ENCODE measurements around the gene RFK.

RFK gene

DNA sequence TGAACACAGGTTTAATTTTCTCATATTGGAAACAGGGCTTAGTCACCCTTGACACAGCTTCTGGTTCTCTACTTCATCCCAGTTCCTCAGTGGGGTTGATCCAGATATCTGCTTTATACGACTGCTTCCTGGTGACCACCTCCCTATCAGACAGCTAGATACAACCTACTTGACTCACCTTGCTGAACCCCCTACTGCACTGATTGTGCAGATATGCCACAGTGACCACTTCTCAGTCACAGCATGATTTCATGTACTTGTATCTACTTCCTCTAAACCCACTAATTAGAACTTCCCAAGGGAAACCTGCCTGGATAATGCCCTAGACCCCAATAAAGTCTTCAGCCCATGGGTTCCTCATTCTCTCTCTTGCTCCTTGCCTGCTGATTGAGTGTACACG is 18.4 kb upstream of the RFK start:
- no peak for DNase-seq (ENCODE audit: low spot score)

DNA sequence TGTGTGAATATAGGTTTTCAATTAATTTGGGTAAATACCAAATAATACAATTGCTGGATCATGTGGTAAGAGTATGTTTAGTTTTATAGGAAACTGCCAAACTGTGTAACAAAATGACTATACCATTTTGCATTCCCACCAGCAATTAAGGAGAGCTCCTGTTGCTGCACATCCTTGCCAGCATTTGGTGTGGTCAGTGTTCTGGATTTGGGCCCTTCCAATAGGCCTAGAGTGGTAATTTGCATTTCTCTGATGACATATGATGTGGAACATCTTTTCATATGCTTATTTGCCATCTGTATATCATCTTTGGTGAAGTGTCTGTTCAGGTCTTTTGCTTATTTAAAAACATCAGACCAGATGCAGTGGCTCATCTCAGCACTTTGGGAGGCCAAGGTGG is 11.6 kb upstream of the RFK start:
- DNase-seq (ENCODE audit: low spot score): no peak

DNA sequence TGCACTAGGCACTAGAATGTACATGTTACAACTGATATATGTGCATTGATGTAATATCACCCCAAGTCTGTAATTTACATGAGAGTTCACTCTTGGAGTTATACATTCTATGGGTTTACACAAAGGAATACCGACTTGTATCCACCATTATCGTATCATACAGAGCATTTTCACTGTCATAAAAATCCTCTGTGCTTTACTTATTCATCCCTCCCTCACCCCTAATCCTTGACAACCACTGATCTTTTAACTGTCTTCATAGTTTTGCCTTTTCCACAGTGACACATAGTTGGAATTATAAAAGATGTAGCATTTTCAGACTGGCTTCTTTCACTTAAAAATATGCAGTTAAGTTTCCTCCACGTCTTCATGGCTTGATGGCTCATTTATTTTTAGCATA is 11.1 kb upstream of the RFK start:
- DNase-seq (ENCODE audit: low spot score): no peak

DNA sequence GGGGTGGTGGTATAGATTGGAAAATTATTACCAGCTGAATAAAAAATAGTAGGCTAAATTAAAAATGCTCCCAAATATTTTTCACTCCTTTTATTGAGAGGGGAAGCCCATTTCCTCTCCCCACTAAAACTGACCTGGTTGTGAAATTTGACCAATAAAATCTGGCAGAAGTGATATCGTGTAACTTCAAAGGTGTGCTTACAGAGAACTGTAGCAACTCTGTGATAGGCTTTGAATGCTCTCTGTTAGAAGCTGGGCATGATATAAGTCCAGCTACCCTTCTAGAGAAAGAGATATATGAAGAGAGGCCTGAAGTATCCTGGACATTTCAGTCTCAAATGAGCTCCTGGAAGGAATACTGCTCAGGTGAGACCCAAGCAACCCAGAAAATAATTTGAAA is 10.2 kb upstream of the RFK start:
- no peak for DNase-seq (ENCODE audit: low spot score)

DNA sequence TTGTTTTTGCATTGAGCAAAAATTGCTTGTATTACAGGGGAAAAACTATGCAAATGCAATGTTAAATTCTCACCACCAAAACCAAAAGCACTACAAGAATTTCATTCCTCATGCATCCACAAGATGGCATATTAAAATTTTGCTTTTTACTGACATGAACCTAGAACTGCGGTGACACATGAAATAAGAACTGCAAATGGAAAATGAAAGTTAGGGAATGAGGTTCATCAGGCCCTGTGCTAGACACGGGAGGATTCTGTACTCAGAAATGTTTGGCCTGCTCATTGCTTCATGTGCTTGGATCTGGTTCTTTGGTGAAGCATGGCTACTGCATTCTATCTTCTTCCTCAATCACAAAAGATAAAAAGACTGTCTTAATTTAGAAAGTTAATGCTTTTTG is 9.1 kb upstream of the RFK start:
- DNase-seq (ENCODE audit: low spot score): peak; percentile 37

DNA sequence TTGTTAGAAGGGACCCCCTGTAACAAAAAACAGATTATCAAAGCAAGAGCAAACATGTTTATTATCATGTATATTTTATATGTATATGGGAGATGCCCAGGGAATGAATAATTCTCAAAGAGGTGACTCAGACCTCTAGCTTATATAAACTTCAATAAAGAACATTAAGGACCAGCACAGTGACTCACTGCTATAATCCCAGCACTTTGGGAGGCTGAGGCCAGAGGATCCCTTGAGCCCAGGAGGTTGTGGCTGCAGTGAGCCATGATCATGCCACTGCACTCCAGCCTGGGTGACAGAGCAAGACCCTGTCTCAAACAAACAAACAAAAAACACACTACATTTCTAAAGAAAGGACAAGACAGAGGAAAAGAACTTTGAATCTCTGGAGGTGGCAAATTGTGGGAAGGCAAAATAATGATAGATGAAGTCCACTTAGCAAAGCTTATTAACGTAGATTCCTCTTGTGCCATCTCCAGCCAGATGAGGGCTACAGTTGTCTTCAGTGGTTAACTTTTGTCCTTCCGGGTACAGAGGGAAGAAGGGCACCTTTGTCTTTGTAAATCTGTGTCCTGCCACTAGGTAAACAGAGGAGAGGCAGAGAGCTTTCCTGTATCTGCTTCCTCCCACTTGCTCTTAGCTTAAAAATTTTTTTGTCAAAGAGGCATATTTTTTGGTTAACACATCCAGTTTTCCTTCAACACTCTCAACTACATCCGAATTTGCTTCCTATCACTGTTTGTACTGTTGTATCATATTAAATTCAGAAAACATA is 7.5 kb upstream of the RFK start:
- DNase-seq (ENCODE audit: low spot score): no peak

DNA sequence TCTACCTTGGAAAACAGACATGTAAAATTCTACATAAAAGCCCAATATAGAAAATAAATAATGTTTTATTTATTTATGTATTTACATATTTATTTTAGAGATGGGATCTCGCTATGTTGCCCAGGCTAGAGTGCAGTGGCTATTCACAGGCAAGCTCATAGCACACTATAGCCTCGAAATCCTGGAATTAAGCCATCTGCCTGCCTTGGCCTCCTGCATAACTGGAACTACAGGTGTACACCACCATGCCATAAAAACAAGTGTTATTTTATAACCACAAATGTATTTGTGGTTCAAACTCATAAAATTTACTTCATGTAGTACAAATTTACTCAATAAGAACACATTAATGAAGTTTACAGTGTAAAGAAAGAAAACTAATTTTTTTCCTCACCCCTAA is 7.0 kb upstream of the RFK start:
- DNase-seq (ENCODE audit: low spot score): no peak

DNA sequence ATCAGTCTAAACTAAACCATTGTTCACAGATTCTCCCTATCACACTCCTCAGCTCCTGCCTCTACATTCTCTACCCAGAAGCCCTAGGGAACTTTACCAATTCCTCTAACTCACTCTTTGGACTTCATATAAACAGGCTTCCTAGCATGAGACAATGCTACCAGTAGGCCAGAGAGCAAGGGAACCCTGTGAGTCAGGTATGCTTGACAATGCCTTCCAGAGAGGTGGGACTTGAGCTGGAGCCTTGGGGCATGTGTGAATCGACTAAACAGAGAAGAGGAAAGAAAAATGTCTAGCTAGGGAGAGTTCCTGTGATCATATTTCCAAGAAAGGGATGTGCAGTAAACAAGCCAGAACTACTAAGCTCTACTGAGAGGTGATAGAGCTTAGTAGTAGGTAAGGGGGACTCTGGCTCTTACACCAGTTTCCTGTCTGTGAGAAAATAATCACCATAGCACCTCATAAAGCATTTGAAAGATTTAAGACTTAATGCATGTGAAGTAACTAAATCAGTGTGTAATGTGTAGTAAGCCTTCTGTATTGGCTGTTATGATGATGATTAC is 6.4 kb upstream of the RFK start:
- no peak for DNase-seq (ENCODE audit: low spot score)

DNA sequence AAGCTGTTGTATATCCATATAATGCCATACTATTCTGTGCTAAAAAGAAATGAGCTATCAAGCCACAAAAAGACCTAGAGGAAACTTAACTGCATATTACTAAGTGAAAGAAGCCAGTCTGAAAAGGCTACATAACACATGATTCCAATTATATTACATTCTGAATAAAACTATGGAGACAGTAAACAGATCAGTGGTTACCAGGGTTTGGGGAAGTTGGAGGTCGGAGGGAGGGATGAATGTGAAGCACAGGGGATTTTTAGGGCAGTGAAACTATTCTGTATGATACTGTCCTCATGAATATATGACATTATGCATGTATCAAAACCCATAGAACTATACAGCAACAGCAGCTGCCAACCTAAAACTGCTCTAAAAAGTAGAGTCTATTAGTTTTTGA is 5.6 kb upstream of the RFK start:
- DNase-seq (ENCODE audit: low spot score): no peak

DNA sequence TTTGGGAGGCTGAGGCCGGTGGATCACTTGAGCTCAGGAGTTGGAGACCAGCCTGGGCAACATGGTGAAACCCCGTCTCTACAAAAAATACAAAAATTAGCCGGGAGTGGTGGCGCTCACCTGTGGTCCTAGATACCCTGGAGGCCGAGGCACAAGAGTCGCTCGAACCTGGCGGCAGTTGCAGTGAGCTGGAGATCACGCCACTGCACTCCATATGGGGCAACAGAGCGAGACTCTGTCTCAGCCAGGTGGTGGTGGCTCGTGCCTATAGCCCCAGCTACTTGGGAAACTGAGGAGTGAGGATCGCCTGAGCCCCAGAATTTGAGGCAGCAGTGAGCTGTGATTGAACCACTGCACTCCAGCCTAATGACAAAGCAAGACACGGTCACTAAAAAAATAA is 2.4 kb upstream of the RFK start:
- DNase-seq (ENCODE audit: low spot score): no peak

DNA sequence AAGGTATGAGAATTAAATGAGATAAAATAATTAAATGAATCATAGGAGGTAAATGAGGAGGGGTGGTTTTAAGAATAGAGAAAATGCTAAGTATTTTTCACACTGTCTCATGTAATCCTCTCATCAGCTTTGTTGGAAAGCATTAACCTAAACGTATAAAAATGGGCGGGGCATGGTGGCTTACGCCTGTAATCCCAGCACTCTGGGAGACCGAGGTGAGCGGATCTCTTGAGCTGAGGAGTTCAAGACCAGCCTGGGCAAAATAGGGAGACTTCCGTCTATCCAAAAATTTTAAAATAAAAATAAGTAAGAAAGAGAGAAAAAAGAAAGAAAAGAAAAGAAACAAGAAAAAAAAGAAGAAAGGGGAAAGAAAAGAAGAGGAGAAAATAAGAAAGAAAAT is 1.9 kb upstream of the RFK start:
- DNase-seq (ENCODE audit: low spot score): no peak

DNA sequence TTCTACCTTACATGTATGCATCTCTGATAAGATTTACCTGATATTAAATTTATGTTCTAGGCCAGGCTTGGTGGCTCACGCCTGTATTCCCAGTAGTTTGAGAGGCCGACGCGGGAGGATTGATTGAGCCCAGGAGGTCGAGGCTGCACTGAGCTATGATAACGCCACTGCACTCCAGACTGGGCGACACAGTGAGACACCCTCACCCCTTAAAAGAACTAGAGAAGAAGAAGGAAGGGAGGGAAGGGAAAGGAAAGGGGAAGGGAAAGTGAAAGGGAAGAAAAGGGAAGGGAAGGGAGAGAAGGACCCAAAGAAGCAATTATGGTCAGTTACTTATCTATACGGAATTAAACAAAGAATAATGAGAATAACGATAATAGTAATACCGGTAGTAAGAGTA is 1.2 kb upstream of the RFK start:
- DNase-seq (ENCODE audit: low spot score): no peak

DNA sequence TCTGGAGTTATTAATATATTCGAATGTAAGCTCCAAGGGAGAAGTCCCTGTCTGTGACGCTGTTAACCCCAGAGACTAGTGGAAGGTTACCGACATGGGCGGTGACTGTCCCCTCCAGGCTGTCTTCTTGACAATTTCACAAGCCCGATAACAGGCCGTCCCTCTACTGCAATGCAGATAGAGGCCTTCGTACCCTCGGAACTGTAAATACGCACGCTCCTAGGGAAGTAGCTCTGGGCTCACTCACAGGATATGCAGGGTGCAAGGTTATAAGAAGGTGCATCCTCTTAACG is 680 bp upstream of the RFK start:
- peak; percentile 75 for DNase-seq (ENCODE audit: low spot score)

DNA sequence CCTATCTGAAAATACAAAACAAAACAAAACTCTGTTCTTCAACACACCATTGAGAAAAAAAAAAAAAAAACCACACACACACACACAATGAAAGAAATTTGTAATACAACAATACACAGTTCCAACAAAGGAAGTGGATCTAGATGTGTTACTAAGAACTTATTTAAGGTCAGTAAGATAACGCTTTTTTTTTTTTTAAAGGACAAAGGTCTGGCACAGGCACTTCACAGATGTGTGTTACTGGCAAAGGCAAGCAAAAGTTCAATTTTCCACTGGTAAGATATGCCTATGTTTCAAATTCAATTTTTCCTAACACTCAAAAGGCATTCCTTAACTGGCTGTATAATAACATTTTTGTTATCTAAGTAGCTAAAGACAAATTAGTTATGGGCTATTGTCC is 3.6 kb downstream of the RFK start:
- DNase-seq (ENCODE audit: low spot score): no peak

DNA sequence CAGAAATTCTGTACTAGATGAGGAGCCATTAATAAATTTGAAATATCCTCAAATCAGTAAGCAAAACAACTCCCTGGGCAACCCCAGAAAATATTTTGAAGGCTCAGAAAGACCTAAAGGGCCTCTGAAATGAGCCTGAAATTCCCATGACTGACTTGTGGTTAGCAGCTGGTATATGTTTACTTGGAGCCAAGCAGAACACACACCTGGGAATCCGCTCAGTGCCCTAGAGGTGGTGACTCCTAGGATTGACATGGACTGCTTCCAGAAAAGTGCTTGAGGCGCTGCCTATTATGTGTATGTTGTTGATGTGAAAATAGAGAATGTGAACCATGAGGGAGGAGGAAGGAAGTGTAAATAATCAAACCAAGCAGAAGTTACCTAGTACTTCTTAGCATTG is 14.7 kb downstream of the RFK start:
- no peak for DNase-seq (ENCODE audit: low spot score)

DNA sequence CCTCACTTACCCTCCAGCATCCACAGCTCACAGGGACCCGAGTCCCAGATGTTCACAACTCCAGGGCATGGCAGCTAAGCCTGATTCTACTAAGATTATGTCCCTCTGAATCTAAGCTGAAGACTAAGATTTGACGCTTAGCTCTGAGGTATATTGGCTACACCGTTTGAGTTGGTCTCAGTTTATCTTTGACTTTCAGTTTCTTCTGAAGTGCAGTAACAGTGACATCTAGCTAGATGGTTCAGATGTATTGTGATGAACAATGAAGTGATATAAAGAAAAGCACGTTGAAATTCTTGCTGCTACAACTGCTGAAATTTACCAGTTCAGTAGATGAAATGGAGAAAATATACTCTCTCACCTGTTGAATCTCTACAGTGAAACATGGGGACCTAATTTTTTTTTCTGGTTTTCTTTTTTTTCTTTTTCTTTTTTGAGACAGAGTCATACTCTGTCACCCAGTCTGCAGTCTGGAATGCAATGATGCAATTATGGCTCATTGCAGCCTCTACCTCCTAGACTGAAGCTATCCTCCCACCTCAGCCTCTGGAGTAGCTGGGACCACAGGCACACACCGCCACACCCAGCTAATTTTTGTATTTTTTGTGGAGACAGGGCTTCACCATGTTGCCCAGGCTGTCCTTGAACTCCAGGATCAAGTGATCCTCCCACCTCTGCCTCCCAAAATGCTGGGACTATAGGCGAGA is 15.7 kb downstream of the RFK start:
- DNase-seq (ENCODE audit: low spot score): no peak

DNA sequence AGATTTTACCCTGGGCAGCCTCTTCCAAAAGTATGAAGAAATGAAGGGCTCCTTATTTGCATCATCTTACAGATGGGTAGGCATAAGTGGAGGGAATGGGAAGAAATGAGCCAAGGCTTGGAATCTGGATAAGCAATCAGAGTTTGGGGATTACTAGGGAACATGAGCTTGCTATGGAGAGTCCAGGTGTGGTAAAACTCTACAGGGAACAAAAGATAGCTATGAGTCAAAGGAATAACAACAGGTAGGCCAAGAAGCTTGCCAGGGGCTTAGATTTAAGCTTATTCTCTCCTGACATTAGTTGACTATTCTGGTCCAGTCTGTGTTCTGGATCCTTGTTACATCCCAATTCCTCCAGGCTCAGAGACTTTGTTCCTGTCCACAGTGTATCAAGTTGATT is 16.4 kb downstream of the RFK start:
- DNase-seq (ENCODE audit: low spot score): no peak

DNA sequence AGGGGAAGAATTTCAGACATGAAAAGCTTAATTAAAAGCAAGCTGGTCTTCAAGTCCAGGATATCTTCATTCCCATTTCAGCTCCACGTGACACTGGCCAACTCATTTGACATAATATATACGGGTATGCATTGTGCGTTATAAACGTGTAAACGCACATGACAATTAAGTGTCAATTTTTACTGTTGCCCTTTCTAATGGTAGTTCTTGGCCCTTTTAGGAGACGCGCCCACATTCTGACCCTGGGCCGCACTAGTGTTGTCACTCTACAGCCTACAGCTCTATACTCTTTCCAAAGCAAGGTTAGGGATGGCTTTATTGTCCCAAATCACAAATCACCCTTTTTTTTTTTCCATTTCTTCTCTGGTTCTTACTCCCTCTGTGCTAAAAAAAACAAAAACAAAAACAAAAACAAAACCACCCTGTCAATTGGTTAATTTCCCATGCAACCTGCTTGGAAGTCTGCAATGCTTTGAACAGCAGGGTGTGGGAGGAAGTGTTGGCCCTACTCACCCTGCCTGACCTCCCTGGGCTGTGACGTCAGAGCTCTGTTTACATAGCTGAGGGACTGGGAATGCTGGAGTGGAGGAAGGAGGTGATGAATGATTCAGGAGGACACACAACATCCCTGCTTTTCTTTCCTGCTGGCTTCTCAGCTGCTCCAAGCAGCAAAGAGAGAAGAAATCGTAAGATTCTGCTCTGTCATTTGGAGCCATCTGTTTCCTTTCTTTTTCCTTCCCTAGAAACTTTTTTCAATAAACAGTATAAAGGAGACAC is 19.3 kb downstream of the RFK start:
- no peak for DNase-seq (ENCODE audit: low spot score)

DNA sequence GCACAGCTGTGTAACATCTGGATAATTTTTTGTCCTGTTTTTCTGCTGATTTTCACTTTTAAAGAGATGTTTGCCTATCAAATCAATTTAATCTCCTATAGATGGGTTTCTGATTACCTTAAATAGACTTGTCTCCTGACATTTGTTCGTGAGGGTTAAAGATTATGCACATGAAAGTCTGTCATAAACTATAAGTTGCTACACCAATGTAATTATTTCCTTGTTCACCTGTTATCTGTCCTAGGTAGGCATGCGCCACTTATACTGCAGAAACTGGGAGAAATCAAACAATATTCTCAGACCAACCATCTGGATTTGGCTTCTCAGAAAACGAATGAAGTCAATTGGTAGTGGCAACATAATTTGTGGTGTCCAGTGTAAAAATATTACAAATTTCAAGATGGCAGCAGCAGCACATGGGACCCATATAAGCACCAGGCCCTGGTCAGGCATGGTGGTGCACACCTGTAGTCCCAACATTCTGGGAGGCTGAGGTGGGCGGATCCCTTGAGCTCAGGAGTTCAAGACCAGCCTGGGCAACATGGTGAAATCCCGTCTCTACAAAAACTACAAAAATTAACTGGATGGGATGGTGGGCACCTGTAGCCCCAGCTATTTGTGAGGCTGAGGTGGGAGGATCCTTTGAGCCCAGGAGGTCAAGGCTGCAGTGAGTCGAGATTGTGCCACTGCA is 20.3 kb downstream of the RFK start:
- DNase-seq (ENCODE audit: low spot score): no peak

DNA sequence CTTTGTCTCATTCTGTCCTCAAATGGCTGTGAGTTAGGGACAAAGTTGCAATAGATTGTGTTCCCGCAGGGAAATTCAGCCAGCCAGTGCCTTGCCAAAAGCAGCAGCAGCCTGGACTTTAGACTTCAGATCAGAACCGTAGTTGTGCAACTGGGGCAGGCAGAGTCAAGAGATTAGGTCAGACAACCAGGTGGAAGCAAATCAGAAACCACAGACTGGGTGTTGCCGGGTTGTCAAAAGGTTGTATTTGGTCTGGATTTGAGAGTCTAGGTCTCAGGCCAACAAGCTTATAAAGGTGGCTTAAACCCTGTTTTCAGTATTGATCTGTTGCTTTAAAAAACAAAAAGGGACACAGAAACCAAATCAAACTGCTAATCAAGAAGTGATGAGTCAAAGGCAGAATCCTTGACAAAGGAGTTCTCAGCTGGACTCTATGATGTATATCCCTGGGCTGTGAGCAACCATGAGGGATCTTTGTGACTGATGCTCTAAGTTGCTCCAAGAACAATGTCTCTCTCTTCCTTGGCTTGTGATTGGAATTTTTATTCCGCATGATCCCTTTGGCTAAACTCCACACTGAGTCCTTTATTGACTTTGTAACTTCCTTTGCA is 20.9 kb downstream of the RFK start:
- no peak for DNase-seq (ENCODE audit: low spot score)

DNA sequence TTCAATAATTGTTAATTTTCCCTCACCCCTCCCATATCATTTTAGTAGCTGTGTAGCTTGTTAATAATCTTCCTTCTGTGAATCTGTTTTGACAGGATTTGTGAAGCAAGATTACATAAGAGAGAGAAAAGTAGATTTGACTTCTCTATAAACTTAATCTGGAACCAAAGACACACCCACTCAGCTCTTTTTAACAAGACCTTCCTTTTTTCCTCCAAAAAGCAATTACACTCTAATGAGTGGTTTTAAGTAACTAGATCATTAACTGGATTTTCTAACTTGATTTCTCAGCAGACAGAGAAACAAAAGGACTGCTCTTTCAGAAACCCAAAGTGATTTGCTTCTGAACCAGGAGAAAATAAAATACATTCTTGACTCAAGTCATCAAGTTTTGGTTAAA is 21.9 kb downstream of the RFK start:
- no peak for DNase-seq (ENCODE audit: low spot score)

DNA sequence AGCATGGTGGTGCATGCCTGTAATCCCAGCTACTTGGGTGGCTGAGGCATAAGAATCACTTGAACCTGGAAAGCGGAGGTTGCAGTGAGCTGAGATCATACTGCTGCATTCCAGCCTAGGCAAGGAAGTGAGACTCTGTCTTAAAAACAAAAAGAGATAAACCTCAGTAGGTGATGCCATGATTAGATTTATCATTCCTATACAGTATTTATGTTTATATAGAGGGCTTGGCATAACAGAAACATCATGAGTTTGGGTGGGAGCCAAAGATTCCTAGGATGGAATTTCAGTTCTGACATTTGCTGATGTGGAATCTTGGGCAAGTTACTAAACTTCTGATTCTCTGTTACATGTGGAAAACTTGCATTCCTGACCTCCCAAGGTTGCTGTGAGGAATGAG is 22.3 kb downstream of the RFK start:
- no peak for DNase-seq (ENCODE audit: low spot score)
